SK-N-SH (cell line): ENCODE measurements around the gene TMEM9. TPM values are rescaled to one million over a fixed set of nuclear protein-coding genes. Genes with fewer than 3 reads are reported as not detected.

Experiments used
- CTCF ChIA-PET: fragments of 300-600, 350-600 bp; formaldehyde crosslinking; extraction: SDS; loops from one replicate; lab custom pipeline; 2021; lab: Yijun Ruan, JAX
- POLR2A ChIA-PET: fragments of 350-600 bp; sonication (Branson Sonifier 250); formaldehyde crosslinking; extraction: SDS; loops from one replicate; lab custom pipeline; 2020; ENCODE audit warnings: antibody characterized with exemption, inconsistent platforms; lab: Yijun Ruan, JAX
- DNase-seq: peaks from one replicate; pipeline ENCODE4 v3.0.0; 2012
- H2AFZ ChIP-seq: fragments of 200-600 bp; sonication (generic); 2 replicates; pipeline ENCODE4 v1.8.1; 2016; ENCODE audit warnings: antibody characterized with exemption, mild to moderate bottlenecking, low read depth
- H3F3A ChIP-seq: fragments of 200-600 bp; sonication (generic); replicated peaks from 2 replicates; pipeline ENCODE3; 2016; ENCODE audit warnings: antibody characterized with exemption, mild to moderate bottlenecking; ENCODE audit not compliant: insufficient read depth
- H3K27ac ChIP-seq, 2 experiments: fragments of 200-500 bp in 1 of 2; fragments of 200-600 bp in 1 of 2; sonication (Bioruptor generic) in 1 of 2; sonication (generic), shearing (Covaris generic) in 1 of 2; 2 replicates each; pipeline versions ENCODE4 v1.5.1 to v1.6.1; 2014 to 2016; ENCODE audit warnings: low read depth in 2 of 2, inconsistent platforms in 1 of 2, low read length in 1 of 2, mild to moderate bottlenecking in 1 of 2, mixed read lengths in 1 of 2
- H3K27me3 ChIP-seq: fragments of 200-600 bp; sonication (generic), shearing (Covaris generic); 2 replicates; pipeline ENCODE4 v1.6.1; 2016; ENCODE audit warnings: mixed run types; ENCODE audit not compliant: insufficient read depth
- H3K36me3 ChIP-seq, 2 experiments: fragments of 200-500 bp in 1 of 2; fragments of 200-600 bp in 1 of 2; sonication (Bioruptor generic) in 1 of 2; sonication (generic) in 1 of 2; replicated peaks in 1 of 2; 2 replicates each; pipeline versions ENCODE3 to v1.5.1; 2014 to 2016; ENCODE audit warnings: low read length in 1 of 2, mild to moderate bottlenecking in 1 of 2; ENCODE audit not compliant: insufficient read depth in 2 of 2, control insufficient read depth in 1 of 2
- H3K4me1 ChIP-seq, 2 experiments: fragments of 200-500 bp in 1 of 2; fragments of 200-600 bp in 1 of 2; sonication (Bioruptor generic) in 1 of 2; sonication (generic), shearing (Covaris generic) in 1 of 2; 2 replicates each; pipeline versions ENCODE4 v1.5.1 to v1.6.1; 2014 to 2016; ENCODE audit warnings: low read depth in 1 of 2, low read length in 1 of 2, mixed run types in 1 of 2; ENCODE audit not compliant: insufficient read depth in 2 of 2, control insufficient read depth in 1 of 2
- H3K4me2 ChIP-seq: fragments of 200-600 bp; sonication (generic), shearing (Covaris generic); 2 replicates; pipeline ENCODE4 v1.6.1; 2017; ENCODE audit warnings: mixed run types
- H3K4me3 ChIP-seq, 2 experiments: fragments of 200-500 bp in 1 of 2; fragments of 200-600 bp in 1 of 2; sonication (Bioruptor generic) in 1 of 2; sonication (generic), shearing (Covaris generic) in 1 of 2; 2 replicates each; pipeline versions ENCODE4 v1.5.1 to v1.8.1; 2014 to 2016; ENCODE audit warnings: low read depth in 2 of 2, inconsistent platforms in 1 of 2, low read length in 1 of 2, mild to moderate bottlenecking in 1 of 2, mixed read lengths in 1 of 2, moderate library complexity in 1 of 2
- H3K79me2 ChIP-seq: fragments of 200-600 bp; sonication (generic); 2 replicates; pipeline ENCODE4 v1.8.1; 2017; ENCODE audit warnings: mild to moderate bottlenecking; ENCODE audit not compliant: insufficient read depth
- H3K9ac ChIP-seq: fragments of 200-600 bp; sonication (generic); 2 replicates; pipeline ENCODE4 v1.6.1; 2017; ENCODE audit warnings: mixed run types
- H3K9me2 ChIP-seq: fragments of 200-600 bp; sonication (generic); 2 replicates; pipeline ENCODE4 v1.6.1; 2017; ENCODE audit warnings: mixed run types
- H3K9me3 ChIP-seq: fragments of 200-600 bp; sonication (generic); 2 replicates; pipeline ENCODE4 v1.6.1; 2017; ENCODE audit warnings: mixed run types, mild to moderate bottlenecking, moderate library complexity
- H4K20me1 ChIP-seq: fragments of 200-600 bp; sonication (generic); 2 replicates; pipeline ENCODE4 v1.6.1; 2017; ENCODE audit warnings: mild to moderate bottlenecking, mixed run types; ENCODE audit not compliant: insufficient read depth
- CHD2 ChIP-seq: fragments of 150-350 bp; IDR thresholded peaks from 2 replicates; pipeline ENCODE4 v1.6.1; 2018; ENCODE audit warnings: low read length; ENCODE audit not compliant: partially characterized antibody
- EZH2phosphoT487 ChIP-seq: fragments of 200-600 bp; sonication (generic); IDR thresholded peaks from 2 replicates; pipeline ENCODE4 v1.6.1; 2017; ENCODE audit warnings: low read depth, mixed run types, mild to moderate bottlenecking, antibody characterized with exemption, moderate library complexity, borderline replicate concordance
- FOSL2 ChIP-seq: IDR thresholded peaks from 2 replicates; pipeline ENCODE4 v1.4.0; 2012; ENCODE audit warnings: low read depth, mild to moderate bottlenecking, moderate library complexity, borderline replicate concordance
- GABPA ChIP-seq: IDR thresholded peaks from 2 replicates; pipeline ENCODE4 v1.4.0; 2012; ENCODE audit warnings: low read depth, mild to moderate bottlenecking
- MEF2A ChIP-seq: IDR thresholded peaks from 2 replicates; pipeline ENCODE4 v1.4.0; 2012; ENCODE audit warnings: low read depth, borderline replicate concordance
- MXI1 ChIP-seq: IDR thresholded peaks from 2 replicates; pipeline ENCODE4 v1.6.1; 2012; ENCODE audit warnings: mild to moderate bottlenecking, low read depth, low read length, improper control_type of control experiment
- NRF1 ChIP-seq: IDR thresholded peaks from 2 replicates; pipeline ENCODE4 v1.6.1; 2012; ENCODE audit warnings: low read depth, mild to moderate bottlenecking, low read length
- POLR2AphosphoS5 ChIP-seq: IDR thresholded peaks from 2 replicates; pipeline ENCODE4 v1.6.1; 2012; ENCODE audit warnings: low read depth, low read length
- RAD21 ChIP-seq: IDR thresholded peaks from 2 replicates; pipeline ENCODE4 v1.6.1; 2012; ENCODE audit warnings: mild to moderate bottlenecking, low read length
- RCOR1 ChIP-seq: fragments of 150-350 bp; IDR thresholded peaks from 2 replicates; pipeline ENCODE4 v1.6.1; 2017; ENCODE audit warnings: antibody characterized with exemption, low read length
- RFX5 ChIP-seq: IDR thresholded peaks from 2 replicates; pipeline ENCODE4 v1.6.1; 2012; ENCODE audit warnings: mild to moderate bottlenecking, improper control_type of control experiment, low read length
- RXRA ChIP-seq: IDR thresholded peaks from 2 replicates; pipeline ENCODE4 v1.4.0; 2012; ENCODE audit warnings: low read depth, mild to moderate bottlenecking, borderline replicate concordance
- SMC3 ChIP-seq: IDR thresholded peaks from 2 replicates; pipeline ENCODE4 v1.6.1; 2012; ENCODE audit warnings: low read depth, low read length, improper control_type of control experiment
- TAF1 ChIP-seq: IDR thresholded peaks from 2 replicates; pipeline ENCODE4 v1.6.1; 2012; ENCODE audit warnings: low read depth, mild to moderate bottlenecking, low read length, moderate library complexity, borderline replicate concordance
- TCF12 ChIP-seq: IDR thresholded peaks from 2 replicates; pipeline ENCODE4 v1.4.0; 2012
- ZBTB33 ChIP-seq: IDR thresholded peaks from 2 replicates; pipeline ENCODE4 v1.4.0; 2012; ENCODE audit warnings: low read depth, borderline replicate concordance
- WGBS: methylation state at CpG from one replicate; pipeline ENCODE4 v1.1.6; 2017; ENCODE audit warnings: low lambda C conversion rate; 5-methylcytosine and 5-hydroxymethylcytosine counted together
- polyA plus RNA-seq, 3 experiments: library from polyadenylated mRNA; depleted of rRNA; stranded (reverse); fragments of >200 nt; gene quantifications; 2 replicates each; pipeline ENCODE4 v1.2.3, GENCODE V29; 2012
- TF ChIP-seq, protein P1 (sequence below): IDR thresholded peaks from 2 replicates; pipeline ENCODE4 v1.6.1; 2012; ENCODE audit warnings: mild to moderate bottlenecking, low read depth, low read length, moderate library complexity
- TF ChIP-seq, protein P2 (sequence below): IDR thresholded peaks from 2 replicates; pipeline ENCODE4 v1.4.0; 2012; ENCODE audit warnings: low read depth
- TF ChIP-seq, protein P3 (sequence below): IDR thresholded peaks from 2 replicates; pipeline ENCODE4; 2012

TMEM9 gene
- polyA plus RNA-seq, 1 of the 3 experiments (the other 2 are of a cell fraction) = 126 TPM

DNA sequence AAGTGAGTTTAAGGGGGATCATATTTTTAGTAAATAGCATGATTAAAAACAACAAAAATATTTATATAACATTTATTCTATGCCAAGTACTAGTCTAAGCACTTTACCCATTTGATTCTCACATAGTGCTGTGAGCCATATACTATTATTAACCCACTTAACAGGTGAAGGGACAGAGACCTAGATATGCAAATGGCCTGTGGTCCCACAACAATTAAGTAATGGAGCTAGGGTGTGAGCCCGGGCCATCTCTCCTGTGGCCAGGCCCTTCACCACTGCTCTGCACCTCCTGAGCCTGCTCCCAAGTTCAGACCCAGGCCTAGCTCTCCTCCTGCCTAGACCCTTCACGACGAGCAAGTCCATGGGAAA, 27.8 kb downstream of the TMEM9 start:
- no peak overlapping the region for H3K4me2 ChIP-seq
- no peak overlapping the region for H3K9ac ChIP-seq
- H3K9me3 ChIP-seq = no peaks in the 10 kb centered on the region
- no peak for DNase-seq
- TF ChIP-seq CHD2 (no peak), TCF12 (no peak), MXI1 (no peak), EZH2phosphoT487 (no peak), SMC3 (no peak), RCOR1 (no peak), TAF1 (no peak), RAD21 (no peak), FOSL2 (no peak), MEF2A (no peak), POLR2AphosphoS5 (no peak), RXRA (no peak), ZBTB33 (no peak), RFX5 (no peak), GABPA (no peak), NRF1 (no peak)
- TF ChIP-seq, protein P1, sequence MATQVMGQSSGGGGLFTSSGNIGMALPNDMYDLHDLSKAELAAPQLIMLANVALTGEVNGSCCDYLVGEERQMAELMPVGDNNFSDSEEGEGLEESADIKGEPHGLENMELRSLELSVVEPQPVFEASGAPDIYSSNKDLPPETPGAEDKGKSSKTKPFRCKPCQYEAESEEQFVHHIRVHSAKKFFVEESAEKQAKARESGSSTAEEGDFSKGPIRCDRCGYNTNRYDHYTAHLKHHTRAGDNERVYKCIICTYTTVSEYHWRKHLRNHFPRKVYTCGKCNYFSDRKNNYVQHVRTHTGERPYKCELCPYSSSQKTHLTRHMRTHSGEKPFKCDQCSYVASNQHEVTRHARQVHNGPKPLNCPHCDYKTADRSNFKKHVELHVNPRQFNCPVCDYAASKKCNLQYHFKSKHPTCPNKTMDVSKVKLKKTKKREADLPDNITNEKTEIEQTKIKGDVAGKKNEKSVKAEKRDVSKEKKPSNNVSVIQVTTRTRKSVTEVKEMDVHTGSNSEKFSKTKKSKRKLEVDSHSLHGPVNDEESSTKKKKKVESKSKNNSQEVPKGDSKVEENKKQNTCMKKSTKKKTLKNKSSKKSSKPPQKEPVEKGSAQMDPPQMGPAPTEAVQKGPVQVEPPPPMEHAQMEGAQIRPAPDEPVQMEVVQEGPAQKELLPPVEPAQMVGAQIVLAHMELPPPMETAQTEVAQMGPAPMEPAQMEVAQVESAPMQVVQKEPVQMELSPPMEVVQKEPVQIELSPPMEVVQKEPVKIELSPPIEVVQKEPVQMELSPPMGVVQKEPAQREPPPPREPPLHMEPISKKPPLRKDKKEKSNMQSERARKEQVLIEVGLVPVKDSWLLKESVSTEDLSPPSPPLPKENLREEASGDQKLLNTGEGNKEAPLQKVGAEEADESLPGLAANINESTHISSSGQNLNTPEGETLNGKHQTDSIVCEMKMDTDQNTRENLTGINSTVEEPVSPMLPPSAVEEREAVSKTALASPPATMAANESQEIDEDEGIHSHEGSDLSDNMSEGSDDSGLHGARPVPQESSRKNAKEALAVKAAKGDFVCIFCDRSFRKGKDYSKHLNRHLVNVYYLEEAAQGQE = no peak
- TF ChIP-seq, protein P2, sequence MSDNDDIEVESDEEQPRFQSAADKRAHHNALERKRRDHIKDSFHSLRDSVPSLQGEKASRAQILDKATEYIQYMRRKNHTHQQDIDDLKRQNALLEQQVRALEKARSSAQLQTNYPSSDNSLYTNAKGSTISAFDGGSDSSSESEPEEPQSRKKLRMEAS = no peak
- TF ChIP-seq, protein P3, sequence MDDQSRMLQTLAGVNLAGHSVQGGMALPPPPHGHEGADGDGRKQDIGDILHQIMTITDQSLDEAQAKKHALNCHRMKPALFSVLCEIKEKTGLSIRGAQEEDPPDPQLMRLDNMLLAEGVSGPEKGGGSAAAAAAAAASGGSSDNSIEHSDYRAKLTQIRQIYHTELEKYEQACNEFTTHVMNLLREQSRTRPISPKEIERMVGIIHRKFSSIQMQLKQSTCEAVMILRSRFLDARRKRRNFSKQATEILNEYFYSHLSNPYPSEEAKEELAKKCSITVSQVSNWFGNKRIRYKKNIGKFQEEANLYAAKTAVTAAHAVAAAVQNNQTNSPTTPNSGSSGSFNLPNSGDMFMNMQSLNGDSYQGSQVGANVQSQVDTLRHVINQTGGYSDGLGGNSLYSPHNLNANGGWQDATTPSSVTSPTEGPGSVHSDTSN = no peak
- no peaks in the 10 kb centered on the region for H3K79me2 ChIP-seq
- H3K27ac ChIP-seq = no peak overlapping the region
- no peaks in the 10 kb centered on the region for H3F3A ChIP-seq
- H2AFZ ChIP-seq = no peak overlapping the region
- H3K36me3 ChIP-seq = no peaks in the 10 kb centered on the region
- no peak overlapping the region for H3K4me3 ChIP-seq
- ChIA-PET POLR2A (no interaction called here), CTCF (interaction anchor here (1.1 to 1.4 kb wide), 3 partner anchors 11 to 590 kb away, joined by 3 to 5 read pairs (median 4); no protein-coding TSS in a partner anchor)
- H4K20me1 ChIP-seq = no peaks in the 10 kb centered on the region
- WGBS = 76% methylated on average over 3 of the region's 3 CpGs
- no peaks in the 10 kb centered on the region for H3K9me2 ChIP-seq
- no peaks in the 10 kb centered on the region; a peak in 1 of 4 replicates for H3K4me1 ChIP-seq
- peaks cover 34% of the 10 kb centered on the region for H3K27me3 ChIP-seq
